Mucosa of rectum (tissue), 2 donors: ENCODE measurements around the gene RIC3.

Source experiments
- H3K27ac ChIP-seq, 2 donors: one replicate each; pipeline ENCODE4 v1.7.0; 2013; ENCODE audit warnings: inconsistent platforms in 2 of 2, low read depth in 2 of 2, low read length in 2 of 2
- H3K27me3 ChIP-seq, 2 donors: one replicate each; pipeline ENCODE4 v1.7.0; 2013; ENCODE audit warnings: low read length in 2 of 2; ENCODE audit not compliant: control insufficient read depth in 2 of 2, insufficient read depth in 2 of 2
- H3K36me3 ChIP-seq, 2 donors: one replicate each; pipeline ENCODE4 v1.7.0; 2013; ENCODE audit warnings: low read length in 2 of 2; ENCODE audit not compliant: control insufficient read depth in 2 of 2, insufficient read depth in 2 of 2
- H3K4me1 ChIP-seq, 2 donors: one replicate each; pipeline ENCODE4 v1.7.0; 2013; ENCODE audit warnings: low read length in 2 of 2, mild to moderate bottlenecking in 1 of 2; ENCODE audit not compliant: control insufficient read depth in 2 of 2, insufficient read depth in 2 of 2
- H3K4me3 ChIP-seq, 2 donors: one replicate each; pipeline ENCODE4 v1.7.0; 2013; ENCODE audit warnings: low read length in 2 of 2
- H3K9ac ChIP-seq, 2 donors: one replicate each; pipeline ENCODE4 v1.7.0; 2013; ENCODE audit warnings: low read length in 2 of 2, low read depth in 1 of 2, mild to moderate bottlenecking in 1 of 2
- H3K9me3 ChIP-seq, 2 donors: one replicate each; pipeline ENCODE4 v1.7.0; 2013; ENCODE audit warnings: low read length in 2 of 2; ENCODE audit not compliant: control insufficient read depth in 2 of 2
- donor health status: healthy.
- donor health status: Normal muscosa, but diverticular disease.

The RIC3 gene

GRCh38 chr11:8168485-8169257, at the start of gene RIC3:
Gene RIC3 (minus strand): TSS chr11:8169025. CDS start chr11:8168989, 36 bp downstream.
- Histone ChIP-seq H3K4me3 (peak within 1 kb of the TSS; percentile 60 to 72), H3K9ac (no peak within 1 kb of the TSS), H3K36me3 (no peaks in the 10 kb centered on the region), H3K9me3 (no peaks in the 10 kb centered on the region), H3K4me1 (peaks cover 0 to 3% of the 10 kb centered on the region in 2 donors), H3K27me3 (peaks cover 4 to 5% of the 10 kb centered on the region in 2 donors), H3K27ac (no peak within 1 kb of the TSS)

GRCh38 chr11:8218409-8218808, 49.6 kb upstream of the RIC3 start:
- no peaks in the 10 kb centered on the region for H3K36me3 ChIP-seq
- H3K4me1 ChIP-seq: peaks cover 0 to 4% of the 10 kb centered on the region in 2 donors
- H3K27ac ChIP-seq: no peak overlapping the region
- H3K9ac ChIP-seq: no peak overlapping the region
- H3K27me3 ChIP-seq: no peaks in the 10 kb centered on the region
- H3K9me3 ChIP-seq: no peaks in the 10 kb centered on the region
- H3K4me3 ChIP-seq: no peak overlapping the region

- H3K27ac ChIP-seq: no peak overlapping the region
- H3K9ac ChIP-seq: no peak overlapping the region
- H3K27me3 ChIP-seq: no peaks in the 10 kb centered on the region
- H3K36me3 ChIP-seq: no peaks in the 10 kb centered on the region
- no peaks in the 10 kb centered on the region for H3K9me3 ChIP-seq
- H3K4me3 ChIP-seq: no peak overlapping the region
- peaks cover 0 to 4% of the 10 kb centered on the region in 2 donors for H3K4me1 ChIP-seq
Measured at GRCh38 chr11:8217926-8218325, 49.1 kb upstream of the RIC3 start.

- Histone ChIP-seq H3K27me3 (no peaks in the 10 kb centered on the region), H3K9me3 (no peaks in the 10 kb centered on the region), H3K36me3 (no peaks in the 10 kb centered on the region), H3K4me3 (no peak overlapping the region), H3K27ac (no peak overlapping the region), H3K4me1 (peaks cover 0 to 4% of the 10 kb centered on the region in 2 donors), H3K9ac (no peak overlapping the region)
Measured at GRCh38 chr11:8217136-8217535, 48.3 kb upstream of the RIC3 start.

- H3K9me3 ChIP-seq: no peaks in the 10 kb centered on the region
- no peaks in the 10 kb centered on the region for H3K4me1 ChIP-seq
- H3K27ac ChIP-seq: no peak overlapping the region
- no peaks in the 10 kb centered on the region for H3K36me3 ChIP-seq
- no peak overlapping the region for H3K9ac ChIP-seq
- peaks cover 0 to 3% of the 10 kb centered on the region in 2 donors for H3K27me3 ChIP-seq
- H3K4me3 ChIP-seq: no peak overlapping the region
Measured at GRCh38 chr11:8213376-8213775, 44.6 kb upstream of the RIC3 start.

GRCh38 chr11:8209208-8209807, 40.5 kb upstream of the RIC3 start:
- Histone ChIP-seq H3K9ac (no peak overlapping the region), H3K9me3 (no peaks in the 10 kb centered on the region), H3K4me3 (no peak overlapping the region), H3K36me3 (no peaks in the 10 kb centered on the region), H3K27me3 (peaks cover 0 to 3% of the 10 kb centered on the region in 2 donors), H3K27ac (no peak overlapping the region), H3K4me1 (no peaks in the 10 kb centered on the region)

- Histone ChIP-seq H3K4me3 (no peak overlapping the region), H3K27me3 (peaks cover 0 to 3% of the 10 kb centered on the region in 2 donors), H3K36me3 (no peaks in the 10 kb centered on the region), H3K27ac (peak overlapping the region; percentile 52 to 67), H3K9ac (no peak overlapping the region), H3K9me3 (no peaks in the 10 kb centered on the region), H3K4me1 (no peaks in the 10 kb centered on the region)
Measured at GRCh38 chr11:8207080-8208000, 38.5 kb upstream of the RIC3 start.

- Histone ChIP-seq H3K4me3 (peak overlapping the region in 1 of 2 donors; percentile 7), H3K9me3 (no peaks in the 10 kb centered on the region), H3K36me3 (no peaks in the 10 kb centered on the region), H3K27me3 (peaks cover 0 to 3% of the 10 kb centered on the region in 2 donors), H3K27ac (peak overlapping the region; percentile 52 to 67), H3K9ac (no peak overlapping the region), H3K4me1 (no peaks in the 10 kb centered on the region)
Measured at GRCh38 chr11:8206251-8207079, 37.6 kb upstream of the RIC3 start.

GRCh38 chr11:8205566-8205965, 36.7 kb upstream of the RIC3 start:
- peak overlapping the region in 1 of 2 donors; percentile 33 for H3K27ac ChIP-seq
- no peak overlapping the region for H3K4me3 ChIP-seq
- H3K27me3 ChIP-seq: peaks cover 0 to 3% of the 10 kb centered on the region in 2 donors
- H3K36me3 ChIP-seq: no peaks in the 10 kb centered on the region
- H3K9ac ChIP-seq: no peak overlapping the region
- no peaks in the 10 kb centered on the region for H3K9me3 ChIP-seq
- H3K4me1 ChIP-seq: no peaks in the 10 kb centered on the region
